HepG2 (cell line): ENCODE measurements around the gene FZD4. TPM values are rescaled to one million over a fixed set of nuclear protein-coding genes. Genes with fewer than 3 reads are reported as not detected.

Source experiments
- ATF4 ChIP-seq, 2 experiments: fragments of 450-650 bp in 1 of 2; sonication (generic) in 1 of 2; formaldehyde crosslinking; IDR thresholded peaks; 2 replicates each; pipeline versions ENCODE4 v1.5.0 to v1.8.0; 2020 to 2022; ENCODE audit warnings: mild to moderate bottlenecking in 1 of 2, missing genetic modification reagents in 1 of 2
- ATM ChIP-seq: fragments of 450-650 bp; IDR thresholded peaks from 2 replicates; pipeline ENCODE4 v1.7.1; 2017; ENCODE audit warnings: mild to moderate bottlenecking, borderline replicate concordance
- BCLAF1 ChIP-seq: fragments of 450-650 bp; IDR thresholded peaks from 2 replicates; pipeline ENCODE4 v1.6.1; 2017; ENCODE audit warnings: mild to moderate bottlenecking
- GATAD2A ChIP-seq: IDR thresholded peaks from 2 replicates; pipeline ENCODE4 v1.6.1; 2016
- HNF1B ChIP-seq: sonication (generic); formaldehyde crosslinking; IDR thresholded peaks from 2 replicates; pipeline ENCODE4 v1.5.1; 2020; ENCODE audit warnings: mild to moderate bottlenecking, moderate library complexity, missing genetic modification reagents
- MAFK ChIP-seq, 2 experiments: IDR thresholded peaks in 1 of 2; conservative IDR thresholded peaks in 1 of 2; 2 replicates each; pipeline ENCODE4 v1.6.1; 2011; ENCODE audit warnings: improper control_type of control experiment in 2 of 2, low read length in 2 of 2
- MXD3 ChIP-seq: IDR thresholded peaks from 2 replicates; pipeline ENCODE4 v1.6.1; 2016; ENCODE audit warnings: mild to moderate bottlenecking, missing biosample characterization, missing genetic modification reagents
- MYNN ChIP-seq: sonication (generic); formaldehyde crosslinking; IDR thresholded peaks from 2 replicates; pipeline ENCODE4 v1.4.0; 2020; ENCODE audit warnings: mild to moderate bottlenecking, low read depth, missing genetic modification reagents
- NCOR1 ChIP-seq: fragments of 200-600 bp; sonication (generic); IDR thresholded peaks from 2 replicates; pipeline ENCODE4 v1.7.0; 2017; ENCODE audit warnings: antibody characterized with exemption, low read length, borderline replicate concordance
- RFX5 ChIP-seq: IDR thresholded peaks from 2 replicates; pipeline ENCODE4 v1.6.1; 2011; ENCODE audit warnings: low read depth, low read length, improper control_type of control experiment
- SALL1 ChIP-seq: sonication (generic); formaldehyde crosslinking; IDR thresholded peaks from 2 replicates; pipeline ENCODE4 v1.8.0; 2022; ENCODE audit warnings: mild to moderate bottlenecking, missing genetic modification reagents
- SAP130 ChIP-seq: IDR thresholded peaks from 2 replicates; pipeline ENCODE4 v1.6.1; 2016; ENCODE audit warnings: low read depth
- TARDBP ChIP-seq: sonication (generic); formaldehyde crosslinking; IDR thresholded peaks from 2 replicates; pipeline ENCODE4 v1.8.0; 2022; ENCODE audit warnings: mild to moderate bottlenecking, missing genetic modification reagents
- ZBTB20 ChIP-seq: sonication (generic); formaldehyde crosslinking; IDR thresholded peaks from 2 replicates; pipeline ENCODE4 v1.8.1; 2023; ENCODE audit warnings: missing genetic modification reagents, low read depth, mild to moderate bottlenecking, borderline replicate concordance
- ZBTB3 ChIP-seq: sonication (generic); formaldehyde crosslinking; IDR thresholded peaks from 2 replicates; pipeline ENCODE4 v1.4.0; 2020; ENCODE audit warnings: low read depth, mild to moderate bottlenecking, moderate library complexity, missing genetic modification reagents, borderline replicate concordance
- ZBTB8A ChIP-seq: sonication (generic); formaldehyde crosslinking; IDR thresholded peaks from 2 replicates; pipeline ENCODE4 v1.4.0; 2020; ENCODE audit warnings: mild to moderate bottlenecking, low read depth, missing genetic modification reagents, borderline replicate concordance
- ZEB1 ChIP-seq: IDR thresholded peaks from 2 replicates; pipeline ENCODE4 v1.6.1; 2012; ENCODE audit warnings: mild to moderate bottlenecking, low read depth, inconsistent platforms; ENCODE audit not compliant: insufficient replicate concordance
- ZMYM4 ChIP-seq: sonication (generic); formaldehyde crosslinking; IDR thresholded peaks from 2 replicates; pipeline ENCODE4 v1.8.1; 2023; ENCODE audit warnings: mild to moderate bottlenecking, missing genetic modification reagents
- ZNF512B ChIP-seq: sonication (generic); formaldehyde crosslinking; IDR thresholded peaks from 2 replicates; pipeline ENCODE4 v1.5.1; 2020; ENCODE audit warnings: missing genetic modification reagents, mild to moderate bottlenecking, borderline replicate concordance
- ZNF7 ChIP-seq: IDR thresholded peaks from 2 replicates; pipeline ENCODE4 v1.6.1; 2016; ENCODE audit warnings: missing biosample characterization, missing genetic modification reagents
- ZNF850 ChIP-seq: sonication (generic); formaldehyde crosslinking; conservative IDR thresholded peaks from 2 replicates; pipeline ENCODE4 v1.9.0; 2021; ENCODE audit warnings: mild to moderate bottlenecking, missing genetic modification reagents
- polyA plus RNA-seq, 8 experiments: library from polyadenylated mRNA; depleted of rRNA in 3 of 8; stranded (reverse) in 7 of 8; unstranded in 1 of 8; fragments of >200 nt; fragmentation: Illumina TruSeq in 4 of 8; extraction: Trizol in 4 of 8; gene quantifications; 2 replicates each; pipeline versions ENCODE4 v1.2.1 to v1.2.3, GENCODE V29; 2011 to 2016; ENCODE audit warnings: low read depth in 4 of 8, missing spikeins in 1 of 8, mixed read lengths in 1 of 8; ENCODE audit not compliant: insufficient read depth in 1 of 8
- total RNA-seq, 5 experiments: library from RNA; depleted of rRNA; stranded (reverse); fragments of >200 nt; fragmentation: Illumina TruSeq; extraction: Trizol; gene quantifications; 2 replicates each; pipeline ENCODE4 v1.2.3, GENCODE V29; 2016; ENCODE audit warnings: low read depth in 1 of 5

FZD4 gene
- total and polyA plus RNA-seq, 2 of the 13 experiments (the other 11 are each of a cell fraction or from before 2014, with no cell fraction given): 46.5 to 70.4 TPM

- TF ChIP-seq ATF4 (CRISPR knock-in tag; IDR thresholded peaks at IDR 0.05) (peak in 1 of 2 experiments; percentile 62; a peak in 2 of 4 replicates), SAP130 (peak; percentile 89), HNF1B (CRISPR knock-in tag) (no peak; the same call in 1 of the 2 replicates), SALL1 (CRISPR knock-in tag) (peak; percentile 90), ZEB1 (no peak), ATM (no peak), MAFK (conservative IDR thresholded peaks at IDR 0.05 in 1 of 2, IDR thresholded peaks at IDR 0.05 in 1 of 2; ENCODE audit: low read length in 2 of 2) (no peak), ZMYM4 (CRISPR knock-in tag) (peak; percentile 68), MXD3 (CRISPR knock-in tag) (no peak; the same call in 1 of the 2 replicates), ZBTB3 (CRISPR knock-in tag) (peak; percentile 71), ZNF7 (CRISPR knock-in tag) (no peak), ZBTB8A (CRISPR knock-in tag) (no peak), TARDBP (CRISPR knock-in tag) (peak; percentile 88), RFX5 (no peak), BCLAF1 (no peak), ZBTB20 (CRISPR knock-in tag) (peak; percentile 84; the same call in 1 of the 2 replicates), GATAD2A (peak; percentile 94), NCOR1 (peak; percentile 96), ZNF850 (CRISPR knock-in tag) (no peak), ZNF512B (CRISPR knock-in tag) (peak; percentile 81; the same call in 1 of the 2 replicates), MYNN (CRISPR knock-in tag) (no peak)
Measured at GRCh38 chr11:86941077-86941870, 13.9 kb downstream of the FZD4 start (continued).
